ENCODE data around the gene PCBP2.

PCBP2 gene

DNA sequence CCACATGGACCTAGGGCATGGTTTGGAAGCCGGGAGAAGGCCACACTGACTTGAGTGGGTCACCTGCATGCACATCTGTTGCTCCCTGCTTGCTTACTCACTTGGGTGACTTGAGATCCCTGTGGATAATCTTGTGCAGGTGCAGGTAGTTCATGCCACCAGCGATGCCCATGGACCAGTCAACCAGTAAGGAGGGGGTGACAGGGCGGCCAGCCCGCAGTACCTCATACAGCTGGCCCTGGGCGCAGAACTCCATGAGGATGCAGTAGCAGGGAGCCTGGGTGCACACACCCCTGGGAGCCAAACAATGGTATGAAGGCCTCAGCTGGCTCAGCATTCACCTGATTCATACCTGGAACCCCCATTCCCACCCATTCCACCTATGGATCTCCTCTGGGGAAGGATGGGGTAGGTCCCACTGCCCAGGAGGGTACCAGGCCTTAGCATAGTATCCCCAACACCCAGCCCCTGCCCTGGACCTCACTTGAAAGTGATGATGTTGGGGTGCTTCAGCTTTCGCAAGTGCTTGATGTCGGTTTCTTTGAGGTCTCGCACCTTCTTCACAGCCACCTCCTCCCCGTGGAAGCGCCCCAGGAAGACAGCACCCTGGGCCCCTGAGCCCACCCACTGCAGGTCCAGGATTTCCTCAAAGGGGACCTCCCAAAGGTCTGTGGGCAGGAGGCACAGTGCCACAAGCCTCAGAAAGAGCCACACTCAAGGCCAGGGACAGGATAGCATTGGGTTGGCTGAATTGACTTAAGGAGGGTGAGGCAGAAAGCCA is 34.2 kb downstream of the PCBP2 start:
- no peak for DNase-seq (ENCODE audit: extremely low read depth, insufficient read length)
- Histone ChIP-seq H3K27me3 (replicated peaks; ENCODE audit: control insufficient read depth, insufficient read depth, low read length) (no peaks in the 10 kb centered on the region), H3K4me3 (replicated peaks; ENCODE audit: low read depth, low read length) (no peak overlapping the region), H3K36me3 (ENCODE audit: control insufficient read depth, insufficient read depth, low read length) (peaks cover 36% of the 10 kb centered on the region)
- TF ChIP-seq, protein P1, sequence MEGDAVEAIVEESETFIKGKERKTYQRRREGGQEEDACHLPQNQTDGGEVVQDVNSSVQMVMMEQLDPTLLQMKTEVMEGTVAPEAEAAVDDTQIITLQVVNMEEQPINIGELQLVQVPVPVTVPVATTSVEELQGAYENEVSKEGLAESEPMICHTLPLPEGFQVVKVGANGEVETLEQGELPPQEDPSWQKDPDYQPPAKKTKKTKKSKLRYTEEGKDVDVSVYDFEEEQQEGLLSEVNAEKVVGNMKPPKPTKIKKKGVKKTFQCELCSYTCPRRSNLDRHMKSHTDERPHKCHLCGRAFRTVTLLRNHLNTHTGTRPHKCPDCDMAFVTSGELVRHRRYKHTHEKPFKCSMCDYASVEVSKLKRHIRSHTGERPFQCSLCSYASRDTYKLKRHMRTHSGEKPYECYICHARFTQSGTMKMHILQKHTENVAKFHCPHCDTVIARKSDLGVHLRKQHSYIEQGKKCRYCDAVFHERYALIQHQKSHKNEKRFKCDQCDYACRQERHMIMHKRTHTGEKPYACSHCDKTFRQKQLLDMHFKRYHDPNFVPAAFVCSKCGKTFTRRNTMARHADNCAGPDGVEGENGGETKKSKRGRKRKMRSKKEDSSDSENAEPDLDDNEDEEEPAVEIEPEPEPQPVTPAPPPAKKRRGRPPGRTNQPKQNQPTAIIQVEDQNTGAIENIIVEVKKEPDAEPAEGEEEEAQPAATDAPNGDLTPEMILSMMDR (IDR thresholded peaks at IDR 0.05; ENCODE audit: insufficient read depth, low read length, poor library complexity, severe bottlenecking) = no peak

DNA sequence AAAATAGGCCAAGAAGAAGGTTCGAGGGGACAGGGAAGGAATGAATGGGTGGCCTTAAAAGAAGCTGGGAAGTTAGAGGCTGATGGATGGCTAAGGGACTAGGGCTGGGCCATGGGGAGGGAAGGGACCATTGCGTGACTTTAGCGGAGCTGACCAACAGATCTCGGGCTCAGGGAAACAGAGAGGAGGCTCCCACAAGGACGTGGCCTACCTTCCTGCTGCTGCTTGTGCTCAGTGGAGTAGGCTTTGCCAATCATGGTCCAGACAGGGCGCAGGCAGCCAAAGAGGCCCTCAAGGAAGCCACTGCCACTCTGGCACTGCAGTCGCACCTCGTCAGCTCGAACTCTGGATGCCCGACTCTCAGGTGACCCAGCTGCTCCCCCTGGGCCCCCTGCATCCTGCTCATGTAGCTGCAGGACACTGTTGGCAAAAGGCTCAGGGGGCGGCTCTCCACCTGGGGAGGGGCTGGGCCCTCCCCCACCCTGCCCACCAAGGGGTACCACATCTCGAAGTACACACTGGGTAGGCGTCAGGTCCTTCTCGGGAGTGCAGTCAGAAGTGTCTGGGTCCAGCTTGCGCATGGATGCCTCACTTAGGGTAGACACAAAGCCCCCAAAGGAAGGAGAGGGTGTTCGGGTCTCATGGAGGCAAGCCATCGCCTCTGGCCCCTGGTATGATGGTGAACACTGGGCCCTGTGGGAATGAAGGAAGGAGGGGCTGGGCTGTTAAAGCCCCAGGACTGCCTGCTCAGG is 35.0 kb downstream of the PCBP2 start:
- TF ChIP-seq, protein P1 (IDR thresholded peaks at IDR 0.05; ENCODE audit: insufficient read depth, low read length, poor library complexity, severe bottlenecking) = no peak
- DNase-seq (ENCODE audit: extremely low read depth, insufficient read length) = no peak
- H3K27me3 ChIP-seq (replicated peaks; ENCODE audit: control insufficient read depth, insufficient read depth, low read length) = no peaks in the 10 kb centered on the region
- peaks cover 30% of the 10 kb centered on the region for H3K36me3 ChIP-seq (ENCODE audit: control insufficient read depth, insufficient read depth, low read length)
- no peak overlapping the region for H3K4me3 ChIP-seq (replicated peaks; ENCODE audit: low read depth, low read length)

DNA sequence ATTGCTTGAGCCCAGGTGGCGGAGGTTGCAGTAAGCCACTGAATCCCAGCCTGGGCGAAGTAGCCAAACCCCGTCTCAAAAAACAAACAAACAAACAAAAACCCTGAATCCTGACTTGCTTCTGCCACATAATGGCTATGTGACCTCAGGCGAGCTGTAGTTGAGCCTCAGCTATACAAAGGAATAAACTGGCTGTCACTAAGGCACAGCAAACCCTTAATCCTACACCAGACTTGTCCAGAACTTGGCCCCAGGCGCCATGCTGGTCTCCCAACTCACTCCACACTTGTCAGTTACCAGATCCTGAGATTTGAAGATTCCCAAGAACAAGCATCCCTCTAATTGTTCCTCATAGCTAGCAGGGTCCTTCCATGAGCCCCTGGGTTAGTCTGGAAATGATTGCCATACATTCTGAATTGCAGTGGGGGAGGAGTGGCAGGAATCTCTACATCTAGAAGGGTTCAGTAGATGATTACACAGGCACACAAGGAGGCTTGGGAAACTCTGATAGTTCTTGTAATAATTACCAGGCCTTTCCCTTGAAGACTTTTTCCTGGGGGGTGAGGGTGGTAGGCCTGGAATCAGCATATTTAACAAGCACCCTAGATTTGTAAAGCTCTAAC is 37.5 kb downstream of the PCBP2 start:
- DNase-seq (ENCODE audit: extremely low read depth, insufficient read length) = no peak
- no peaks in the 10 kb centered on the region for H3K27me3 ChIP-seq (replicated peaks; ENCODE audit: control insufficient read depth, insufficient read depth, low read length)
- TF ChIP-seq, protein P1 (IDR thresholded peaks at IDR 0.05; ENCODE audit: insufficient read depth, low read length, poor library complexity, severe bottlenecking) = no peak
- H3K4me3 ChIP-seq (replicated peaks; ENCODE audit: low read depth, low read length) = no peak overlapping the region
- peaks cover 13% of the 10 kb centered on the region for H3K36me3 ChIP-seq (ENCODE audit: control insufficient read depth, insufficient read depth, low read length)

DNA sequence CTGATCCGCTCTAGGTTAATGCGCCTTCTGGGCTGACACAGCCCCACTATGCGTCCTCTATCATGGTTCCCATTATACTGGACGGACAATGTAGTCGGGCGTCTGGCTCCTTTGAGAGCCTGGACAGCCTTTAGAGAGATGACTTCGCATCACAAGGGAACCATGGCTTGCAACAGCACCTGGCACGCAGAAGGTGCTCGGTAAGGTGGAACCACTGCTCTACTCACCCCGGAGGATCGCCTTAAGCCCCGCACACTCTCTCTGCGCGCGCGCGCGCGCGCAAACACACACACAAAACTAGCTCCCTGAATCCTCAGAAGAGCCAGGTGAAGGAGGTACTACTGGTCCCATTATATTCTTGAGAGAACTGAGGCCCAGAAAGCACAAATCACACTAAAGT is 40.3 kb downstream of the PCBP2 start:
- H3K36me3 ChIP-seq (ENCODE audit: control insufficient read depth, insufficient read depth, low read length) = no peaks in the 10 kb centered on the region; the same call in 1 of the 2 replicates
- H3K4me3 ChIP-seq (replicated peaks; ENCODE audit: low read depth, low read length) = no peak overlapping the region
- TF ChIP-seq, protein P1 (IDR thresholded peaks at IDR 0.05; ENCODE audit: insufficient read depth, low read length, poor library complexity, severe bottlenecking) = no peak
- no peaks in the 10 kb centered on the region for H3K27me3 ChIP-seq (replicated peaks; ENCODE audit: control insufficient read depth, insufficient read depth, low read length)
- DNase-seq (ENCODE audit: extremely low read depth, insufficient read length) = no peak

DNA sequence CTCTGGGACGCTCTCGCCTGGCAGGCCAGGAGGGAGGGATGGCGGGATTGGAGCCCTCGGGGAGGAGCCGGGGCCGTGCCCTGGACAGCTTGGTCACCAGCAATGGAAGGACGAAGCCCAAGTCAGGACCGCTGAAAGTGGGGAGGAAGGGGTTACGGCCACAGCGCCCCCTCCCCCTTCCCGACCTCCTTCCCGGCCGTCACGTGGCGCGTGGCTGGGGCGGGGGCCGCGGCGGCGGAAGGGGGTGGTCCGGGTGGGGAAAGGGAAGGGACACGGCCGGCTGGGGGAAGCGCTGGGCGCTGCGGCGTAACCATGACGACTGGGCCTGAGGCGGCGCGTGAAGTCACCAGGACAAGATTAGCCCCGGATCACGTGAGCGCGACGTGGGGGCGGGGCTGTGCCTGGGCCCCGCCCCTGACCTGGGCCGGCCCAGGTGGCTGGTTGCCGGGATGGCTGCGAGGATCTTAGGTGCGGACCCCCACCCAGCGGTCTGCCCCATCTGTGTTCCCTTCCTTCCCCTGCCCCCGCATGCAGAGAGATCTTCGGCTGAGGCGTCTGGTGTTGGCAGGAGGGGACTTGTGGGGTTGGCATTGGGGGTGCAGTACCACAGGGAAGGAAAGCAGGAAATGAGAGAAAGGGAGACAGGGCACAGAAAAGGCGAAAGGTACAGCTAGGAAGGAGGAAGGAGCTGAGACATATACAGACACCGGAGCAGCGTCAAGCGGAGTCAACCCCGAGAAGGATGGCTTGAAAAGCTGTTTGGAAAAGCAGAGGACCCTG is 41.1 kb downstream of the PCBP2 start:
- DNase-seq (ENCODE audit: extremely low read depth, insufficient read length) = peak; percentile 91

More for the DNA sequence above, 41.1 kb downstream of the PCBP2 start:
- Histone ChIP-seq H3K36me3 (ENCODE audit: control insufficient read depth, insufficient read depth, low read length) (no peaks in the 10 kb centered on the region; the same call in 1 of the 2 replicates), H3K4me3 (replicated peaks; ENCODE audit: low read depth, low read length) (peak overlapping the region; percentile 53), H3K27me3 (replicated peaks; ENCODE audit: control insufficient read depth, insufficient read depth, low read length) (no peaks in the 10 kb centered on the region)
- TF ChIP-seq, protein P1 (IDR thresholded peaks at IDR 0.05; ENCODE audit: insufficient read depth, low read length, poor library complexity, severe bottlenecking) = no peak
